NCI-H1694 (cell line): ENCODE data around the gene FBF1.
"Not testable (repeated sequence)": the region's sequence is repeated elsewhere in the genome, so short reads cannot be mapped to it uniquely, and the experiment has no call there.

Source experiments
- DNase-seq: peaks from one replicate; lab custom pipeline; 2025; lab: John Stamatoyannopoulos, UW

FBF1 gene

DNA sequence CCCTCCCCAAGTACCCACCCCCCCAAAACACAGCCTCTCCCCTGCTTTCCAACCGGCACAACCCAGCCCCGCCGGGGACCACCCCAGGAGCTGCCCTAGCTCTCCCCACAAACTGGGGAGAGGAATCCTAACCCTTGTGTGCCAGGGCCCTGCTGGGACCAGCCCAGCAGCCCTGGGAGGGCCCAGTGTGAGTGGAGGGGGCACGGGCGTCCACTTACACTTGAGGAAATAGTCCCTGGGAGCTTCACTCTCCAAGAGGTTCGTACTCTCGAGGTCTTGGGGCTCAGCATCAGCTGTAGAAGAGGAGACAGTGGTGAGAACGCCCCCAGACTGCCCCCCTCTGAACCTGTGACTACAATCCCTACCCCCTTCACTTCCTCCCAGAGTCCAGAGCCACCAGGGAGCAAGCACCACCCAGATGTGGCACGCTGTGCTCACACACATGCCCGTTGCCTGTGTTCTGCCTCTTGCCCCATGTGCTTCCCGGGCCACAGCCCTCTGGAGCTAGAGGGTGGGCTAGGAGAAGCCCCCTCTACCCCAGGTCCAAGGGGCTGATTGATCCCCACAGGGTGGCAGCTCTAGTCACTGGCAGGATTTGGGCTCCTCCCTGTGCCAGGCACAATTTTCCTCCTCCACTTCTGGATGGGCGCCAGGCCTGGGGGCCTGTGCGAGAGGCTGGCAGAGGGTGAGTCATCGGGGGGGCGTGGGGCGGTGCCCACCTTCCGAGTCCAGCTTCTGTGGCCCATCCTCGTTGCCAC is 65.5 kb downstream of the FBF1 start:
- no peak for DNase-seq

DNA sequence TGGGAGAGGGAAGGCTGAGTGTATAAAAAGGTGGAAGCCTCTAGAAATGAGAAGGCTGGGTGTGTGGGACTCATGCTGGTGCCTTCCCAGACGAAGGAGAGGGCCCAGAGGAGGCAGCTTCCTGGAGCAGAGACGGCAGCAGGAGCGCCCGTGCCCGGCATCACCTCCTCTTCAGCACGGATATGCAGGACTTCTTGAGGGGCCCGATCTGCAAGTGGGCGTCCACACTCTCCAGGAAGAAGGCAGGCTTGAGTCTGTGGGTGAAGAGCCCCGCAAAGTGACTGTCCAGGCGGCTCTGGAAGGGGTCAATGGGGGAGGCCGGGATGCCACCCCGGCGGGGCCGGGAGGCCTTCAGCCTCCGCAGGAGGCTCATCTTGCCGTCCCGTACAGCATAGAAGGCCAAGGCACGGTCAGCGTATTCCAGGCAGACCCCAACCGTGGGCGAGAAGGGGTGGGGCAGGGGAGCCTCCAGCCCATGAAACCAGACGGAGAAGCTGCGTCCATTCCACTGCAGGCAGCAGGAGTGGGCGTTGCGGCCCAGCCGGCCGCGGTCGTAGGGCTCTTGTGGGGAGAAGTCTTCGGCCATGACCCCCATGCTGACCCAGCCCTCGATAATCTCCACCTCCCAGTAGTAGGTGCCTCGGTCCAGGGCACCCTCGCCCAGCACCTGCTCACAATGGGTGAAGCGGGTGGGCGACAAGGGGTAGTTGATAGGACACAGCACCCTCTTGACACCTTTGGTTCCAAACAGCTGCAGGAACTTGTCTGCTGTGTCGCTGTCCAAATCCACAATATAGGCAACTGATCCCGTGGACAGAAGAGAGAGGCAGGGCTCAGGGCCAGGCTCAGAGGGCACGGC is 66.3 kb downstream of the FBF1 start:
- DNase-seq: no peak

DNA sequence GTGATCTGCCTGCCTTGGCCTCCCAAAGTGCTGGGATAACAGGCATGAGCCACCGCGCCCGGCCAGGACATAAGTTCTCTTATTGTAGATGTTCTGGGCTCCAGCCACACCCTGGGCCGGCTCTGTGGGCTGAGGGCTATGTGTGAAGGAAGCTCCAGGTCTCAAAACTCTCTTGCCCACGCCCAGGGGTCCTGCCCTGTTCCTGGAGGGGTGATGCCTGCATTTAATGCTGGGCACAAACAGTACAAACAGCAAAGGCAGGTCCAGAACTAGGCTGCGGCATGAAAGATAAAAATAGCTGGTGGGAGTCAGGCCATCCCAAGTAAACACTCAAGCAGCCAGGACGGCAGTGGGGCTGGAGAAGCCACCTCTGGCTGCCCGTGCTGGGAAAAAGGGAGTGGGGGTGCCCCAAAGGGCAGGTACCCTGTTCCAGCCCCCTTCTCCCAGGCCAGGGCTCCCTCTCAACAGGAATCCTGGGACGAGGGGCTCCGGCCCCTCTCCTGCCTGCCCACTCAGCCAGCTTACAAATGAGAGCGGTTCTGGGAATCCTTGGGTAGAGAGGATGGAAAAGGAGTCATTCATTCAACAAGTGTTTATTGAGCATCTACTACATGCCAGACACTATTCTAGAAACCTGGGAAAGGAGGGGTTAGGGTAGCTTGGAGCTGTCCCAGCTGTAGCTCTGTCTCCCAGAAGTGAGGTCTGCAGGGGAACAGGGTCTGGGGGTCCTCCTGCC is 67.1 kb downstream of the FBF1 start:
- DNase-seq: no peak

DNA sequence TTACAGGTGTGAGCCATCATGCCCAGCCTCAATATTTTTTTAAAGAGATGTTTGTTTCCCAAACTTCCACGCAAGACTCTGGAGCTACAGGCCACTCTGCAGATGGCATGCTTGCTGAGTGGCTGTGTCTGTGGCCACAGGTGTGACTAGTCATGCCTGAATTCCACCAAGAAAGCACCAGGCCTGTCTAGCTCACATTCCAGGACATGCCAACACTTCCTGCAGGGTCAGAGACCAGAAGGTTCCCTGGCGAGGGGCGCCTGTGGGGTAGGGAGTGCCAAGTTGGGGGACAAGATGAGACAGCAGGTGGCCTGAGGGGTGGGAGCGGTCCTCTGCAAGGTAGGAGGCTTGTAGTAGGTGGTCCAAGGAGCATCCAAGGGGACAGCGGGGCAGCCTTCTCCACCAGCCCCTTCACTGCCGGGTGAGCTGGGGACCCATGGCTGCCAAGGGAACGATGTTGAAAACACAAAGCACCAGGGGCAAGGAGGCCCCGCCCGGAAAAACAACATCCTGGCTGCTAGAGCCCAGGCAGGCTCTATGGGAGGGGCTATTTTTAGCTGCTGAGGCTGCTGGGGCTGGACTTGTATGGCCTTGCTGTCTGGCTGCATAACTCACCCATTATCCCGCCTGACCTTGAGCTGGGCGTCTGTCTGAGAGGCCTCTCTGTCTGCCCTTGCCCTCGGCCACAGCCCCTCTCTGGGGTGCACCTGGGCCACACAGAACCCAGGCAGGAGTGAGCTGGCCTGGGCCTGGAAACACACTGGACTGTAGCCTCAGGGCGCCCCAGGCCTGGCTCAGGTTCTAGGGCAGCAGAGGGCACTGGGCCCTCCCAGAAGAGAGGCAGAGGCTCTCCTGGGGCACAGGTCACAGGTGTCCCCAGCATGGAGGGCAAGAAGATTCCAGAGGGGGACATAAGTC is 68.1 kb downstream of the FBF1 start:
- DNase-seq: no peak

DNA sequence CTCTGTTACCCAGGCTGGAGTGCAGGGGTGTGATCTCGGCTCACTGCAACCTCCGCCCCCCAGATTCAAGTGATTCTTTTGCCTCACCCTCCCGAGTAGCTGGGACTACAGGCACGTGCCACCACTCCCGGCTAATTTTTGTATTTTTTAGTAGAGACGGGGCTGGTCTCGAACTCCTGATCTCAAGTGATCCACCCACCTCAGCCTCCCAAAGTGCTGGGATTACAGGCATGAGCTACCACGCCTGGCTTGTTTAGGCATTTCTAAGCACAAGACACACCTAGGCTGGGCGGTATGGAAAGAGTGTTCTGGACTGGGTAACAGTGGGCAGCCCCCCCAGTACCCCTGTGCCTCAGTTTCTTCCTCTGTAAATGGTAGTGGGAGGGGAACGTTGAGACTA is 70.6 kb downstream of the FBF1 start:
- DNase-seq: not testable (repeated sequence)

DNA sequence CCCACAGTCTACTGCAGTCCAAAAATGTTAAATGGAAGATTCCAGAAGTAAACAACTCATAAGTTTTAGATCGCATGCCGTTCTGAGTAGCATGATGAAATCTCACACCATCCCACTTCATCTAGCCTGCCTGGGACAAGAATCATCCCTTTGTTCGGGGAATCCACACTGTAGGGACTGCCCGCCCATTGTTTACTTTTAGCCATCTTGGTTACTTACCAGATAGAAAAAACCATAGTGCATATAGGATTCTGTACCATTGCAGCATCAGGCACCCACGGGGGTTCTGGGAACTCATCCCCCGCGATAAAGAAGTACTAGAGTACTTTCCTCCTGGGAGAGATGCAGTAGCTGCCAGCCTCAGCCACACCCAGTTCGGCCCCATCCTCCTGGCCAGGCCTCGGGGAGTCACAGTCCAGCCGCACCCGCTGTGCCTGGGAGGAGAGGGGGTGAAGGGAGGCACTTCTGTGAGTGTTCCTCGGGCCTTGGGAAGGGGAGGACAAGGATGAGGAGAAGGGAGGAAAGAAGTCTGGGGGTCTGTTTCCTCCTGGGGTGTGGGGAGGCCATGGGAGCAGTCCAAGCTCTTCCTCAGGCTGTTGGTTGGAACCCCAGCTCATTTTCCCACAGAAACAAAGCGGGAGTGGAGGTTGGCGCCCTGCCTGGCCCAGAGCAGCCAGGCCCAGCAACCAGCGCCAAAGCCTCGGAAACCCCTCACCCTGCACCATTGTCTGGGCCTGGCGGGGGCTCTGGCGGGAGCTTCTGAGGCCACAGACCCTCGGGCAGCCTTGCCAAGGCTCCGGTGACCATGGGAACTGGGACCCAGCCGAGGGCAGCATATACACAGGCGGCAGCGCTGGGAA is 71.3 kb downstream of the FBF1 start:
- DNase-seq: no peak

DNA sequence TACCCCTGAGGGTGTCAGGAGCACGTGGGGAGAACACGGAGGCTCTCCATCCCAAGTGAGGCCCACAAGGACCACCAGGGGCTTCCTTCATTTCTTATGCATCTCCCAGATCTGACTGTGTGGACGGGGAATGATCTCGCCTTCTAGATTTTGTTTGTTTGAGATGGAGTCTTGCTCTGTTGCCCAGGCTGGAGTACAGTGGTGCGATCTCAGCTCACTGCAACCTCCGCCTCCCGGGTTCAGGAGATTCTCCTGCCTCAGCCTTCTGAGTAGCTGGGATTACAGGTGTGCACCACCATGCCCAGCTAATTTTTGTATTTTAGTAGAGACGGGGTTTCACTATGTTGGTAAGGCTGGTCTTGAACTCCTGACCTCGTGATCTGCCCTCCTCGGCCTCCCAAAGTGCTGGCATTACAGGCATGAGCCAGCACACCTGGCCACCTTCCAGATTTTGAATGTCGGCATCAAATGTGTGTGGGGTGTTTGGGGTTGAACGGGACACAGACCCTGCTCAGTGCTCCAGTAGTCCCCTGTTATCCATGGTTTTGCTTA is 72.0 kb downstream of the FBF1 start:
- not testable (repeated sequence) for DNase-seq

DNA sequence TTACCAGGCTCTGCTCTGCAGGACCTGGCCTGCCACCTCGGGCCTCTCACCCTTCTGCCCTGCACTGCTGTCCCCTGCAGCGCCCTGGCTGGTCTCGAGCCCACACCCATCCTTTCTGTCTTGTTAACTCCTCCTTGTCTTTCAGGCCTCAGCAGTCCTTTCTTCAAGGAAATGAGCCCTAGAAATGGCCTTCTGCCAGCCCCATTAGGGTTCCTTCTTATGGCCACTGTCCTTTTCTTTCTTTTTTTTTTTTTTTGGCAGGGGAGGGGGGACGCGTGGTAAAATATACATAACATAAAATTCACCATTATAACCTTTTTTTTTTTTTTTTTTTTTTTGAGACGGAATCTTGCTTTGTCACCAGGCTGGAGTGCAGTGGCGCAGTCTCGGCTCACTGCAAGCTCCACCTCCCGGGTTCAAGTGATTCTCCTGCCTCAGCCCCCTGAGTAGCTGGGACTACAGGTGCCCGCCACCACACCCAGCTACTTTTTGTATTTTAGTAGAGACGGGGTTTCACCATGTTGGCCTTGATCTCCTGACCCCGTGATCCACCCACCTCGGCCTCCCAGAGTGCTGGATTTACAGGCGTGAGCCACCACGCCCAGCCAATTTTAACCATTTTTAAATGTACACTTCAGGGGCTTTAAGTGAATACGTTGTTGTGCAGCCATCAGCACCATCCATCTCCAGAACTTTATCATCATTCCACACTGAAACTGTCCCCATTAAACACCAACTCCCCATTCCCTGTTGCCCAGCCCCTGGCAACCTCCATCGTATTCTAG is 75.2 kb downstream of the FBF1 start:
- not testable (repeated sequence) for DNase-seq

DNA sequence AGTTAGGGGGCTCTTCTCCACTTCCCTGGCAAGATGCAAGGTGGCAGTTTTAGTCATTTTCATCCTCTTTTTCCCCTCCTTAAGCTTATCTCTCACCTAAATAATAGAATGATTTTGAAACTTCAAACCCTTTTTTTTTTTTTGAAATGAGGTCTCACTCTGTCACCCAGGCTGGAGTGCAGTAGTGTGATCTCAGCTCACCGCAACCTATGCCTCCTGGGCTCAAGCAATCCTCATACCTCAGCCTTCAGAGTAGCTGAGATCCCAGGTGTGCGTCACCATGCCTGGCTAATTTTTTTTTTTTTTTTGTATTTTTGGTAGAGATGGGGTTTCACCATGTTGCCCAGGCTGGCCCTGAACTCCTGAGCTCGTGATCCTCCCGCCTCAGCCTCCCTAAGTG is 76.0 kb downstream of the FBF1 start:
- not testable (repeated sequence) for DNase-seq

DNA sequence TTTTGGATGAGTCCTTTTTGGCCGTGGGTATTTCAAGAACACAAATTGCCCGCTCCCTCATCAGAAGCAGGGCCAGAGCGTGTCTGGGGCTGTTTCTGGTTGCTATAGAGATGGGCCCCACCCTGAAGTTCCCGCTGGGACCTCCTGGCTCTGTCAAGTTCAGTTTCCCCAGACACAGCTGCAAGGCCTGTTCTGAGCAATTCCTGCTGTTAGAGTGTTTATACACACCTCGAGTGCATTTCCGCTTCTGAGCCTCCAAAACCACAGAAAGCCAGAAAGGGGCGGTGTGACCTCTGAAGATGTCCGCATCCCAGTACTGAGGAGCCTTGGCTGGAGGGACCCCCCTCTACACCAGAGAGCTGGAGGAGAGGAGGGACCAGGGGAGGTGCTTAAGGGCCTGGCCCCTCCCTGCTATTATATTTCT is 76.4 kb downstream of the FBF1 start:
- no peak for DNase-seq

DNA sequence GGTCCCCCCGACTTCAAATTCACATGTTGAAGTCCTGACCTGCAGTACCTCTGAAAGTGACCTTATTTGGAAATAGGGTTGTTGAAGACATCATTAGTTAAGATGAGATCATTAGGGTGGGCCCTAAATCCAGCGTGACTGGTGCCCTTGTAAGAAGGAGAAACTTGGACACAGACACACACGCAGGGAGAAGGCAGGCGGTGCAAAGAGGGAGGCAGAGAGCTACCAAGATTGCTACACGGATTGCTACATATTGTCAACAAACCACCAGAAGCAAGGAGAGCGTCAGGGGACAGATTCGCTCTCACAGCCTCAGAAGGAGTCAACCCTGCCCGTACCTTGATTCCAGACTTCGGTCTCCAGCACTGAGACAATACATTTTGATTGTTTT is 78.9 kb downstream of the FBF1 start:
- DNase-seq: no peak
